Islet precursor cell (in vitro differentiated cells): ENCODE data around the gene CACNA1I.

Source experiments
- DNase-seq: peaks from one replicate; pipeline ENCODE4 v3.0.0-alpha.2; 2018

Gene CACNA1I

DNA sequence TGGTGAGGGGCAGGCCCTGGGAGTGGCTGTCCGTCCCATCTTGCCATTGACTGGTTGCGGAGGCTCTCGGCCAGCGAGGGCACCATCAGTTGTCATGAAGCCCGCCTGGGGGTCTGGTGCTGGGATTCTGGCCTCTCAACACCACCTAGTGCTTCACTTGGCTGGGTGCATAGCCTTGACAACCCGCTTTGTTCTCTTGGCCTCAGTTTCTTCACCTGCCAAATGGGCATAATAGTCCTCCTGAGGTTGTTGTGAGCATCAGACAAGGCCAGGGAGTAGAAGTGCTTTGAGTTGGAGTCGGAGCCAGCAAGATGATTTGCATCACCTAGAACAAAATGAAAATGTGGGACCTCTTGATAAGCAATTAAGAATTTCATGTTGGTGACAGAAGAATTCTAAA lies 1.5 kb upstream of the CACNA1I start:
- DNase-seq: no peak

DNA sequence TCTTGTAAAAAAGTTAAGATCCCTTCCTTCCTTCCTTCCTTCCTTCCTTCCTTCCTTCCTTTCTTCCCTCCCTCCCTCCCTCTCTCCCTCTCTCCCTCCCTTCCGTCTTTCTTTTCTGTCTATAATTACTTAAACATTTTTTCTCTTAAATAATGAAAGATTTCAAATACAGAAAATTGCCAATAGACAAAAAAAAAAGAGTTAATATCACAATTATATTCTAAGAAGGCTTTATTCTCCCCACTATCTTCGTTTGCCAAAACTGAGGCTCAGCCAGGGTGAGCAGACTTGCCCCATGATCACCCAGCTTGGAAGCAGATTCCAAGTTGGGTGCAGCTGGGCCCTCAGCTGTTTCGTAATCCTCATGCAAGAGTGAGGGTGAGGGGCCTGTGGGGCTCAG lies 327 bp upstream of the CACNA1I start:
- no peak for DNase-seq

- DNase-seq: no peak
These were observed 985 bp downstream of the CACNA1I start for GRCh38 chr22:39571538-39571937.

DNA sequence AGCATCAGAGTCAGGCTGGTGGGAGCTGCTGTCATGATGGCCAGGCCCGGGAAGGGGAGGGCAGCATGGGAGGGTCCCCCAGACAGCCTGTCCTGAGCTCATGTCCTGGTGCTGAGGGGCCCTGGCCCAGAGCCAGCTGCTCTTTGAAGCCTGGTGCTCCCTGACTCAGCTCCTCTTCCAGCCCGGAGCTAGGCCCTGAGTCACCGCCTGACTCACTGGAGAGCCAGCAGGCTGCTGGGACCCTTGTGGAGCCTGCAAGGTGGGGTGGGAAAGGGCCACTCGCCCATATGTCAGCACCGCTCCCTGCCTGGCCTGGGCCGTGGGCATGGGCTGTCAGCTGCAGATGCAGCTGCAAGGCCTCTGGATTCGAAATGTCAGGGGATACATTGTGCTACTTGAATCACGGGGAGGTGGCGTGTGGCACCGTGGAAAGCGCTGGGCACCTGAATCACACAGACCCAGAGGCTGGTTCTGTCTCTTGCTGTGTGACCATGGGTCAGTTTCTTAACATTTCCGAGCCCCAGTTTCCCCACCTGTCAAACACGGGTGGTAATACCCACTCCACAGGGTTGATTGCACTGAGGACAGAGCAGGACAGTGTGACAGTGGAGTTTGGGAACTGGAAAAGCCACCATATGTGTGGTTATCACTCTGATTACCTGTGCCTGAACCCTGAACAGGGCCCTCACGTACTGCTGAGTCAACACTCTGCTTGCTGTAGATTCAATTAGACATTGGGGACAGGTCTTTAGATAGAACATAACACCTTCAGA lies 4.4 kb downstream of the CACNA1I start:
- peak; percentile 96 for DNase-seq

GRCh38 chr22:39575552-39575825 lies 4.9 kb downstream of the CACNA1I start:
- no peak for DNase-seq

- no peak for DNase-seq
These were observed 5.5 kb downstream of the CACNA1I start for GRCh38 chr22:39576027-39576426.

DNA sequence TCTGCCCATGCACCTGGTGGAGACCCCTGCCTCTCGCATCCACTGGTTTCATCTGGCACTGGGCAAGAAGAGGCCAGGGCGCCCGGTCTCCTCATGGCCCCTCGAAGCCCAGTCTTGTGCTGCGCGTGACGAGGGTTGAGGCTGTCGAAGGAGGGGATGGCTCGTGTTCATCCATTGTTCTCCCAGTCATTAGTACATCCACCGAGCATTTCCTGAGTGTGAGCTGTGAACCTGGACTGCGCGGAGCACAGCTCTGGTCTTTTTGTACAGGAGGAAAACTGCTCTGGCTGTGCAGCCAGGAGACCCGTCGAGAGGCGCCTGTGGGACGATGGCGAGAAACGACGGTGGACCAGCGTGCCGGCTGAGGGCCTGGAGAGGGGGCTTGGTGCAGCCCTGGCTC lies 6.8 kb downstream of the CACNA1I start:
- DNase-seq: no peak

- no peak for DNase-seq
These were observed 7.3 kb downstream of the CACNA1I start for GRCh38 chr22:39577900-39578299.

DNA sequence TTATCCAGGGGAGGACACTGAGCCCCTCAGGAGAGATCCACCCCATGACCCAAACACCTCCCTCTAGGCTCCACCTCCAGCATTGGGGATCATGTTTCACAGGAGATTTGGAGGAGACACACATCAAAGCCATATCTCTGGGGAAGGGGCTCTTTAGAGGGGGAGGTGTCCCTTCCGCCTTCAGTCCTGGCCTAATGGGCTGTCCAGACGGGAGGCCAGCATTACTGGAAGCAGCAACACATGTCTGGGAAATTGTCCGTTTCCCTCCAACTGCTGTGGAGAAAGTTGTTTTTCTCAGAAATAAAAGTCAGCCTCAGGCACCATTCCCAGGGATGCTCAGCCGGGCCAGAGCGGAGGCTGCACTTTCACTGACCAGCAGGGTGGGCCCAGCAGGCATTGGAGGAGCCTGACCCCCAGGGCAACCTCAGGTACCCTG lies 9.5 kb downstream of the CACNA1I start:
- no peak for DNase-seq

- DNase-seq: no peak
These were observed 10.2 kb downstream of the CACNA1I start for GRCh38 chr22:39580795-39581194.

DNA sequence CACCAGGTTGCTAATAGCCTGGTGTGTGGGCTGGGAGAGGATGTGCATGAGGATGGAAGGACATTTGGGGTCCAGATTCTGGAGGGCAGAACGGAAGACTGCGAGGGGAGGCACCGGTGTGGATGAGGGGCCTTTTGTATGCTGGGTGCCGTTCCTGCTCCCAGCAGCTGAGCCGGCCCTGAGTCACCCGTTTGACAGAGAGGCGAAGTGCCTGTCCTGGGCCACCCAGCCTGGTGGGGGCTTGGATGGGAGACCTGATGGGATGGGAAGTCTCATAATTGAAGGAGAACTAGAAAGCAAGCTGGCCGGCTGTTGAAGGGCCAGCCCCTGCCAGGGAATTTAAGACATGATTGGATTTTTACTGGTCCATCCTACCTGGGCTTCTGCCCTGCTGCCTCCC lies 10.8 kb downstream of the CACNA1I start:
- DNase-seq: no peak

GRCh38 chr22:39583066-39583667 lies 12.6 kb downstream of the CACNA1I start:
- no peak for DNase-seq

DNA sequence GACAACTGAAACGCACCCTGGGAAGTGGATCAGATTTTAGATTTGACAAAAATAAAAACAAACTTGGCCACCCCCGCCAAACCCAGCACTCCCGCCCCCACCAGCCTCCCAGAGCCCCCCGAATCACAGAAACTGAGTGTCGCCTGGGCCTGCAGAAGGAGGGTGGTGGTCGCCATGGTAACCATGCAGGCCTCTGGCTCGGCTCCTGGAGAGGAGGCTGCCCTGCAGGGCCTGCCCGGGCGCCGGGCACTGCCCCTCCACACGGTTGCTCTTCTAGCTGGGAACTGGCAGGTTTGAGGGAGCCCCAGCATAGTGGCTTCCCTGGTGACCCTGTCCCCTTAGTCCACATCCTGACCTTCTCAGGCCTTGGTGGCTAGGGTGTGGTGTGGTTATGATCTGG lies 19.3 kb downstream of the CACNA1I start:
- DNase-seq: no peak

DNA sequence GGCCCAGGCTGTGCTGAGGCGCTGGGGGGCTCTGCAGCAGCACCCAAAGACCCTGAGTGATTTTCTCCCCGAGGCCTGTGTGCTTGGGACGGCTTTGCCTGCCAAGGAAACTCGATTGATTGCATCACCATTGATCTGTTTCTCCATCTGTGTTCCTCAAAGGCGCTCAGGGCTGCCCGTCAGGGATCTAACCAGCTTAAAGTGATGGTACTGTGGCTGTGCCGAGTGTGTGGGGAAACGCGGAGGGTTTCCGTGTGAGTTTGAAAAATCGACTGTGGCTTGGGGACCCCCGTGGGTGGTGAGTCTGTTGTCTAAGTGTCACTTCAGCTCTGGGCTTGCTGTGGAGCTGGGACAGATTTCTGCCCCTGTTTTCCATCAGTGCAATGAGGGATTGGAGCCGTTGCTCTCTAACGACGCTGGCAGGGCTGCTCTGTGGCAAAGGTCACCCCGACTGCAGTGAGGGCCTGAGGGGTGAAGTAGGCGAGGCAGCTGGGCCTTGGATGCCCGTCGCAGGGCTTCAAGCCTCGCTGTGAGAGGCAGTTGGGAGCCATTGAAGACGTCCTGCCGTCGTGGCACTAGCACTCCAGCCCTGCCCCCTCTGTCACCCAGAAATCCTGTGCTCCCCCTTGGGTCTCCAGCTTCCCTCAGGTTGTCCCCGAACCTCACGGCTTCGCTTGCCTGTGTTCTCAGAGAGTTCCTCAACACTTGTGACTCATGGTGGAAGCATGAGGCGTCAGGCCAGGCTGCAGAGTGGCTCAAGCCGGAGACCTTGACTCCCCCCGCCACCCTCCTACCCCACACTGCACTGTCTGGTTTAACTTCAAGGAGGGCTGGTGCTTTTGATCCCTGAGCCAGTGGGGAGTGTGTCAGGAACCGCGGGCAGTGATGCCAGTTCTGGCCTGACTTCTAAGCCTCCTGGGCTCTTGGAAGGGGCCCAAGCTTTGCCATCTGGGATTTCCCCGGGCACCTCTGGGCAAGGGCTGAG lies 21.8 kb downstream of the CACNA1I start:
- DNase-seq: peak; percentile 94

DNA sequence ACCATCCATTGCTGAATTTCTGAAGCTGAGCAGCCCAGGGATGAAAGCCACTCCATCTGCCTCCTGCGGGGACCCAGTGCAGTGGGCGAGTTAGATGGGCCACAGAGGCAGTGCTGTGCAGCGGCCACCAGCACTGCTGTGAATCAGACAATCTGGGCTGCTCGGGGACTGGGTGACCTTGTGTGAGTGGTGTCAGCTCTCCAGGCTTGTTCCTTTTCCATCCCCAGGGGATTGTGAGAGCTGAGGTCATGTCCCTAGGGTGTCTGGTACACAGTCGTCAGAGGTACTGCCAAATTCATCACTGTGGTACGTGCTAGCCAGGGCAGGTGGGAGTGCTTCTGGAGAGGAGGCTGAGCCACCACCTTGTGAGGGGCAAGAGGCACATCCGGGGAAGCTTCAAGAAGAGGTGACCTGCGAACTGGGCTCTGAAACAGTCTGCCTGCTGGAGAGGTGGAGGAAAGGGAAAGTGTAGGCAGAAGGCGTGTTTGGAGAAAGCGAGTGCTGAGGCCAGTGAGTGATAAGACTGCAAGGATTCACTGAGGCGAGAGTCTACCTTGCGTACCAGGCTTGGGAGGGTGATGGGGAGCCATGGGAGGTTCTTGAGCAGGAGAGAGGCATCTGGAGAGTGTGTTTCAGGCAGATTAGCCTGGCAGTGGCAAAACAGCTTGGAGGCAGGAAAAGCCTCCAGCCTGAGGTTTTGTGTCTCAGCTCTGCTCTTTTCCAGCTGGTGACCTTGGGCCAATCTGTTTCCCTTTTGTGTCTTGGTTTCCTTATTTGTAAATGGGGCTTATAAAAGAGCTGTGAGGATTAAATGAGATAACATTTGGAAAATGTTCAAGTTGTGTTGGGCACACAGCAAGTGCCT lies 22.7 kb downstream of the CACNA1I start:
- DNase-seq: no peak

DNA sequence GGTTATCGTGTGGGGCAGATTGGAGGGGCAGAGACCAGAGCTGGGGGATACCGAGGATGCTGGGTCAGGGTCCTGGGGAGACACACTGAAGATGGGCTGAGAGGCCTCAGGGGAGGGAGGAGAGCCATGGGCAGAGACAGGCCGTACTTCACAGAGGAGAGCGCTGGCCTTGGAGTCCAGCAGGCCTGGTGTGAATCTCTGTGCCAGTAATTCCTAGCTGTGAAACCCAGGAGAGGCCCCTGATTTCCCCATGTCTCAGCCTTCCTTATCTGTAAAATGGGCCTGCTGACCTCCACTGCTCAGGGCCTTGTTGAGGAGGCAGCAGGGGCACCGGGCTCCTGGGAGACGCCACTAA lies 23.4 kb downstream of the CACNA1I start:
- no peak for DNase-seq

DNA sequence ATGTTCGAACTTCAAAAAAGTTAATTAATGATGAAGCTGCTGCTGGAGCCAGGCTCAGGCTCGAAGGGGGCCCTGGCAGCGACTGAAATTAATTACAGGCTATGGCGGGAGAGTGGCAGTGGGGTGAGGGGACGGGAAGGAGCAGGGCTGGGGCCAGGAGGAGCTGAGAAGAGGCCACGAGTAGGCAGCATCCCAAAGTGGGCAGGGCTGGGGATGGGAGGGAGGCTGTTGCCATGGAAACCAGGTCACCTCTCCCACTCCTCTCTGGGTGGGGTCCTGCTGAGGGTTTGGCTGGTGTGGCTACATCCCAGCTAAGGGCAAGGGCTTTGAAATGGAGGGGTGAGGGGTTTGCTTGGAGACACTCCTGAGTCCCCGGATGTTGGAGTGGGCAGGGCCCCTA lies 23.9 kb downstream of the CACNA1I start:
- DNase-seq: no peak

- no peak for DNase-seq
These were observed 25.1 kb downstream of the CACNA1I start for GRCh38 chr22:39595622-39596172.

DNA sequence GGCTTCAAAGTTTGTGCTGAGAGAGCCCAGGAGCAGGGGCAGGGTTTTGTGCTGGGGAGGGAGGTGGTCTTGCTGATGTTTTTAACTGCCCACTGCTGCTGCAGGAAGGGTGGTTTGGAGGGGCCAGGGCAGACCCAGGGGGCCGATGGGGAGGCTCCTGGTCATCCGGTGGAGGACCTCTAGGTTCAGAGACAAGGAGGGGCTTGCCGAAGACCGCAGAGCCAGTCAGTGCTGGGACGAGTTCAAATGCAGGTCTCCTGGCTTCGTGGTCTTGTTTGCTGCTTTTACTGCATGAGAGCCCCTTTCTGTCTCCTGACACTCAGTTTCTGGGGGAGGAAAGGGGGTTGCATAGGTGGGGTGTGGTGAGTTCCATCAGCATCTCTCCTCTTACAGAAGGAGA lies 26.0 kb downstream of the CACNA1I start:
- DNase-seq: no peak

GRCh38 chr22:39597236-39597869 lies 26.8 kb downstream of the CACNA1I start:
- no peak for DNase-seq

DNA sequence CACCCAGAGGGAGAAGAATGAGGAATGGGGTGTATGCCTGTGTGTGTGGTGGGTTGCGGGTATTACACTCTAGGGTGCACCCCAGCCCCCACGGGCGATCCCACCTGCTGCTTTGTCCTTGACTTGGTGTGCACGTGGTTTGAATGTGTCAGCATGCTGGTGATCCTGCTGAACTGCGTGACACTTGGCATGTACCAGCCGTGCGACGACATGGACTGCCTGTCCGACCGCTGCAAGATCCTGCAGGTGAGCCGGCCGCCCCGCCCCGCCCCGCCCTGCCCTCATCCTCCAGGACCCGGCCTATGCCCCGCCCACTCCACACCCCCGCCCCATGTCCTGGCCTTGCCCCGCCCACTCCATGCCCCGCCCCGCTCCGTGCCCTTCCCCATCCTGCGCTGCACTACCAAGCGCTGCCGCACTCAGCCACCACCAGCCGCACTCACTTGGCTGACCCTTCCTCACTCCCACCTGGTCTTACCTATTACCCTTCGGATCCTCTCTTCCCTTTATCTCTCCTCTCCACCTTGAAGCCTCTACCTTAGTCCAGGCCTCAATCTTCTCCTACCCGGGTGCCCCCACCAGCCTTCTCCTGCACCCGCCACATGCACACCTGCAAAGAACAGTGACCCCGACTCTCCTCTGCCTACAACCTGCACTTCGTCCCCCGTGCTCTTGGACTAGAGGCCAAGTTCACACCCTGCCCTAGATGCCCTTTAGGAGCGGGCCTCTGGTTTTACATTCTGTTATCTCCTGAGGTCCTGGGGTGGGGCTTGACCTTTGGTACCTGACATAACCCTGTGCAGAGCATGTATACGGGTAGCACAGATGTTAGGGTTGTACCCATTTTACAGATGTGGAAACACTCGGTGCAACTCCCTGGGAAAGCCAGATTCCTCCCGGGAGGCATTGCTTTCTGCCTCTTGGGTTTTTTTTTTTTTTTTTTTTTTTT lies 27.7 kb downstream of the CACNA1I start:
- DNase-seq: peak; percentile 90
